Endothelial cell of umbilical vein (primary cell): ENCODE results near the gene CACNB1. TPM values are rescaled to one million over a fixed set of nuclear protein-coding genes. Genes with fewer than 3 reads are reported as not detected.

Source experiments
- BruUV-seq: library from RNA; stranded (reverse); fragments of 400-500 nt; replicated peaks from 2 replicates; lab custom pipeline; 2021; lab: Mats Ljungman, UMichigan
- CTCF ChIA-PET: fragments of 300-600, 350-600 bp; sonication (Branson Sonifier 250); formaldehyde crosslinking; loops from one replicate; lab custom pipeline; 2021; ENCODE audit warnings: antibody characterized with exemption, inconsistent platforms; lab: Charles Lee
- POLR2A ChIA-PET: fragments of 300-600, 350-600 bp; sonication (Branson Sonifier 250); formaldehyde crosslinking; loops from one replicate; lab custom pipeline; 2021; ENCODE audit warnings: antibody characterized with exemption, inconsistent platforms; lab: Charles Lee
- DNase-seq: peaks from one replicate; pipeline ENCODE4 v3.0.0-alpha.2; 2011; ENCODE audit warnings: low read depth, low spot score
- FAIRE-seq: peaks from 2 replicates; lab custom pipeline; 2011; peaks lifted over from hg19 to GRCh38; lab: Jason Lieb, UNC
- H2AFZ ChIP-seq: 2 replicates; pipeline ENCODE4 v1.6.0; 2012; ENCODE audit warnings: low read depth, low read length, control low read depth, inconsistent platforms
- H3K27ac ChIP-seq: 2 replicates; pipeline ENCODE4 v1.5.1; 2011; ENCODE audit warnings: low read depth, mild to moderate bottlenecking, control low read depth, low read length, moderate library complexity; ENCODE audit not compliant: insufficient read depth
- H3K27me3 ChIP-seq, 2 experiments: 2 replicates each; pipeline versions ENCODE4 v1.6.0 to v1.6.1; 2011; ENCODE audit warnings: low read length in 2 of 2, mixed read lengths in 1 of 2; ENCODE audit not compliant: control insufficient read depth in 2 of 2, insufficient read depth in 2 of 2
- H3K36me3 ChIP-seq, 2 experiments: 2 replicates in 1 of 2; 3 replicates in 1 of 2; pipeline ENCODE4 v1.5.1; 2011; ENCODE audit warnings: low read length in 2 of 2, mild to moderate bottlenecking in 1 of 2, moderate library complexity in 1 of 2; ENCODE audit not compliant: control insufficient read depth in 2 of 2, insufficient read depth in 2 of 2; ENCODE audit errors: extremely low read depth in 1 of 2
- H3K4me1 ChIP-seq: 3 replicates; pipeline ENCODE4 v1.5.1; 2011; ENCODE audit warnings: mild to moderate bottlenecking, low read length; ENCODE audit not compliant: control insufficient read depth, insufficient read depth; ENCODE audit errors: extremely low read depth
- H3K4me2 ChIP-seq: 2 replicates; pipeline ENCODE4 v1.6.1; 2011; ENCODE audit warnings: low read length, control low read depth, mixed read lengths; ENCODE audit not compliant: insufficient read depth
- H3K4me3 ChIP-seq, 3 experiments: fragments of 200-600 bp in 1 of 3; sonication (generic), shearing (Covaris generic) in 1 of 3; replicated peaks in 1 of 3; 2 replicates each; pipeline ENCODE4 v1.5.1; 2011 to 2016; ENCODE audit warnings: control low read depth in 3 of 3, low read length in 3 of 3, mild to moderate bottlenecking in 2 of 3, inconsistent platforms in 1 of 3, low read depth in 1 of 3, moderate library complexity in 1 of 3; ENCODE audit not compliant: insufficient read depth in 1 of 3
- H3K79me2 ChIP-seq: 2 replicates; pipeline ENCODE4 v1.6.0; 2012; ENCODE audit warnings: low read length, inconsistent platforms; ENCODE audit not compliant: control insufficient read depth, insufficient read depth
- H3K9ac ChIP-seq: replicated peaks from 2 replicates; pipeline ENCODE3; 2011; ENCODE audit warnings: low read length, control low read depth; ENCODE audit not compliant: insufficient read depth; ENCODE audit errors: extremely low read depth
- H3K9me1 ChIP-seq: replicated peaks from 3 replicates; pipeline ENCODE4 v1.6.0; 2011; ENCODE audit warnings: mild to moderate bottlenecking, low read length; ENCODE audit not compliant: control insufficient read depth, insufficient read depth; ENCODE audit errors: extremely low read depth
- H3K9me3 ChIP-seq: replicated peaks from 2 replicates; pipeline ENCODE4 v1.5.1; 2012; ENCODE audit warnings: low read length, inconsistent platforms; ENCODE audit not compliant: control insufficient read depth, insufficient read depth
- H4K20me1 ChIP-seq: replicated peaks from 2 replicates; pipeline ENCODE3; 2011; ENCODE audit warnings: mild to moderate bottlenecking, low read length; ENCODE audit not compliant: control insufficient read depth, insufficient read depth; ENCODE audit errors: extremely low read depth
- CTCF ChIP-seq, 2 donors: IDR thresholded peaks; 1 replicate in 1 of 2; 2 replicates in 1 of 2; pipeline ENCODE4 v1.5.1; 2011; ENCODE audit warnings: low read length in 2 of 2, mild to moderate bottlenecking in 2 of 2, moderate library complexity in 2 of 2, control low read depth in 1 of 2, inconsistent platforms in 1 of 2, low read depth in 1 of 2; ENCODE audit not compliant: insufficient read depth in 1 of 2; ENCODE audit errors: extremely low read depth in 1 of 2
- FOS ChIP-seq: IDR thresholded peaks from 2 replicates; pipeline ENCODE4 v1.6.1; 2011; ENCODE audit warnings: mild to moderate bottlenecking, low read length, moderate library complexity, borderline replicate concordance; ENCODE audit not compliant: insufficient read depth
- GATA2 ChIP-seq: IDR thresholded peaks from 2 replicates; pipeline ENCODE4 v1.7.0; 2011; ENCODE audit warnings: low read depth, mild to moderate bottlenecking, moderate library complexity, mixed read lengths, low read length; ENCODE audit not compliant: insufficient read length, insufficient read depth
- JUN ChIP-seq: IDR thresholded peaks from 2 replicates; pipeline ENCODE4 v1.6.1; 2011; ENCODE audit warnings: borderline replicate concordance, low read depth; ENCODE audit not compliant: insufficient read length, insufficient read depth
- dilution Hi-C: fragments of 300-500 bp; cut with MboI; formaldehyde crosslinking; loops from one replicate; pipeline ENCODE4 v1.15.0; 2019; ENCODE audit warnings: low sequenced_read_pairs; ENCODE audit not compliant: extremely low pct_ligation_motif_present
- intact Hi-C: fragments of 100-400 bp; cut with micrococcal nuclease; formaldehyde crosslinking; loops from one replicate; pipeline ENCODE4 v1.10.0; 2022
- polyA plus RNA-seq, 4 experiments: library from polyadenylated mRNA; depleted of rRNA in 3 of 4; stranded (reverse) in 3 of 4; unstranded in 1 of 4; fragments of >200 nt; gene quantifications; 2 replicates each; pipeline versions ENCODE4 v1.2.1 to v1.2.3, GENCODE V29; 2011 to 2012; ENCODE audit warnings: missing spikeins in 1 of 4
- total RNA-seq: library from RNA; stranded (reverse); gene quantifications from 2 replicates; pipeline ENCODE4 v1.2.3, GENCODE V29; 2021

CACNB1 gene
- total and polyA plus RNA-seq, 2 donors (not counting 3 experiments of a cell fraction or from before 2014, with no cell fraction given): 4.7 to 12.3 TPM

GRCh38 chr17:39174920-39175694 lies 22.4 kb downstream of the CACNB1 start:
- FAIRE-seq: peak; percentile 84
- CTCF ChIA-PET: interaction anchor here (0.5 to 11.0 kb wide), 38 partner anchors 8 to 448 kb away, joined by 3 to 130 read pairs (median 4); partner anchors contain the start of genes ARL5C, CACNB1, FBXO47 and LASP1NB
- intact Hi-C loops (no loop called here), dilution Hi-C loops (no loop called here)
- Histone ChIP-seq H2AFZ (no peak overlapping the region), H3K9me3 (no peaks in the 10 kb centered on the region), H3K9ac (no peak overlapping the region), H4K20me1 (no peaks in the 10 kb centered on the region), H3K27ac (no peak overlapping the region), H3K9me1 (no peaks in the 10 kb centered on the region), H3K36me3 (peaks cover 5 to 6% of the 10 kb centered on the region in 2 experiments), H3K4me3 (no peak overlapping the region), H3K4me1 (peaks cover 12% of the 10 kb centered on the region), H3K4me2 (no peak overlapping the region), H3K79me2 (no peaks in the 10 kb centered on the region), H3K27me3 (no peaks in the 10 kb centered on the region)
- DNase-seq: peak; percentile 44
- TF ChIP-seq FOS (no peak), CTCF (IDR thresholded peaks at IDR 0.05; ENCODE audit: extremely low read depth in 1 of 2, insufficient read depth in 1 of 2, low read depth in 1 of 2, low read length in 2 of 2) (peak; percentile 67 to 91), GATA2 (no peak), JUN (no peak)
- BruUV-seq: no TSS peak
- POLR2A ChIA-PET: no interaction called here
